Bronchial epithelial cell (primary cell): ENCODE results near the gene IQCH. TPM values are rescaled to one million over a fixed set of nuclear protein-coding genes. Genes with fewer than 3 reads are reported as not detected.

ENCODE experiments used
- DNase-seq: peaks from one replicate; pipeline ENCODE4 v3.0.0-alpha.2; 2010; ENCODE audit warnings: low read depth
- FAIRE-seq: peaks from 2 replicates; lab custom pipeline; 2011; peaks lifted over from hg19 to GRCh38; lab: Jason Lieb, UNC
- H3K27me3 ChIP-seq: 2 replicates; pipeline ENCODE4 v1.5.1; 2011; ENCODE audit warnings: low read length; ENCODE audit not compliant: control insufficient read depth, insufficient read depth
- H3K36me3 ChIP-seq: 2 replicates; pipeline ENCODE4 v1.5.1; 2011; ENCODE audit warnings: low read length; ENCODE audit not compliant: control insufficient read depth, insufficient read depth
- H3K4me3 ChIP-seq: 2 replicates; pipeline ENCODE4 v1.5.1; 2011; ENCODE audit warnings: mild to moderate bottlenecking, low read depth, low read length, control low read depth
- CTCF ChIP-seq: IDR thresholded peaks from 2 replicates; pipeline ENCODE4 v1.5.1; 2011; ENCODE audit warnings: mild to moderate bottlenecking, moderate library complexity, low read length, control low read depth, inconsistent platforms; ENCODE audit not compliant: insufficient read depth, severe bottlenecking
- total RNA-seq: library from RNA; depleted of rRNA; stranded (reverse); fragments of >200 nt; gene quantifications from 2 replicates; pipeline ENCODE4 v1.2.1, GENCODE V29; 2014

The IQCH gene
- total RNA-seq, 1 donor from 2014 or later: 1.1 TPM

GRCh38 chr15:67548862-67549651, 294.5 kb downstream of the IQCH start:
- TF ChIP-seq CTCF: no peak
- FAIRE-seq (no peak), DNase-seq (no peak)
- Histone ChIP-seq H3K36me3 (peaks cover 2% of the 10 kb centered on the region), H3K27me3 (no peaks in the 10 kb centered on the region), H3K4me3 (no peak overlapping the region)

GRCh38 chr15:67549736-67550135, 295.1 kb downstream of the IQCH start:
- DNase-seq: no peak
- peaks cover 2% of the 10 kb centered on the region for H3K36me3 ChIP-seq
- no peaks in the 10 kb centered on the region for H3K27me3 ChIP-seq
- FAIRE-seq: no peak
- H3K4me3 ChIP-seq: no peak overlapping the region
- no peak for TF ChIP-seq CTCF

GRCh38 chr15:67550522-67550921, 295.9 kb downstream of the IQCH start:
- no peak for FAIRE-seq
- no peak for TF ChIP-seq CTCF
- peaks cover 2% of the 10 kb centered on the region for H3K36me3 ChIP-seq

GRCh38 chr15:67551207-67551743, 296.7 kb downstream of the IQCH start:
- H3K27me3 ChIP-seq: no peaks in the 10 kb centered on the region
- no peak for TF ChIP-seq CTCF
- H3K4me3 ChIP-seq: no peak overlapping the region
- peaks cover under 1% of the 10 kb centered on the region for H3K36me3 ChIP-seq
- DNase-seq (no peak), FAIRE-seq (no peak)

More at GRCh38 chr15:67550522-67550921, 295.9 kb downstream of the IQCH start:
- H3K27me3 ChIP-seq: no peaks in the 10 kb centered on the region
- H3K4me3 ChIP-seq: no peak overlapping the region
- DNase-seq: no peak

Other genes with a start within 250 kb of the IQCH start
- gene SMAD3, start 189.2 kb upstream of the IQCH start, total RNA-seq: 9.5 and 14.1 TPM in 2 replicates
- 77.1 and 90.8 TPM in 2 replicates for gene AAGAB, start 125 bp upstream of the IQCH start, total RNA-seq